Activated CD4-positive, alpha-beta T cell treated with anti-CD3 and anti-CD28 coated beads for 48 hours (primary cell): ENCODE measurements around the gene VSIG4.
"Not testable (repeated sequence)": the region's sequence is repeated elsewhere in the genome, so short reads cannot be mapped to it uniquely, and the experiment has no call there.

Experiments used
- DNase-seq: peaks from one replicate; pipeline ENCODE4 v3.0.0-alpha.2; 2020

Gene VSIG4

GRCh38 chrX:65975161-65975751 lies 64.6 kb downstream of the VSIG4 start:
- DNase-seq, result not testable (repeated sequence)
